HG03432 (cell line): ENCODE measurements around the gene MANF.
"Not testable (repeated sequence)": the region's sequence is repeated elsewhere in the genome, so short reads cannot be mapped to it uniquely, and the experiment has no call there.

Source experiments
- ATAC-seq: cut with Tn5 transposase; IDR thresholded peaks from one replicate; pipeline ENCODE4 v1.9.1; 2021; ENCODE audit warnings: mild to moderate bottlenecking, moderate library complexity; ENCODE audit not compliant: unreplicated experiment

MANF gene

GRCh38 chr3:51384726-51385473 lies at the start of gene MANF:
Gene MANF, plus strand, starts transcription at chr3:51385291. Its CDS starts 52 bp downstream, at chr3:51385343.
- peak; percentile 96 for ATAC-seq

- ATAC-seq = no peak
Measured at GRCh38 chr3:51336261-51336660, 48.8 kb upstream of the MANF start.

- ATAC-seq = no peak
Measured at GRCh38 chr3:51337666-51338065, 47.4 kb upstream of the MANF start.

- no peak for ATAC-seq
Measured at GRCh38 chr3:51338632-51339031, 46.5 kb upstream of the MANF start.

GRCh38 chr3:51340013-51340829 lies 44.9 kb upstream of the MANF start:
- no peak for ATAC-seq

GRCh38 chr3:51340989-51341636 lies 44.0 kb upstream of the MANF start:
- ATAC-seq = no peak

GRCh38 chr3:51343918-51344687 lies 41.0 kb upstream of the MANF start:
- ATAC-seq = no peak

- no peak for ATAC-seq
Measured at GRCh38 chr3:51350751-51351150, 34.3 kb upstream of the MANF start.

- ATAC-seq = no peak
Measured at GRCh38 chr3:51353131-51353530, 32.0 kb upstream of the MANF start.

- ATAC-seq = no peak
Measured at GRCh38 chr3:51353691-51354090, 31.4 kb upstream of the MANF start.

- ATAC-seq = no peak
Measured at GRCh38 chr3:51354172-51354571, 30.9 kb upstream of the MANF start.

- ATAC-seq = no peak
Measured at GRCh38 chr3:51354731-51355615, 30.1 kb upstream of the MANF start.

- ATAC-seq = no peak
Measured at GRCh38 chr3:51355891-51356578, 29.1 kb upstream of the MANF start.

- no peak for ATAC-seq
Measured at GRCh38 chr3:51357856-51358255, 27.2 kb upstream of the MANF start.

GRCh38 chr3:51358981-51359380 lies 26.1 kb upstream of the MANF start:
- no peak for ATAC-seq

- no peak for ATAC-seq
Measured at GRCh38 chr3:51360806-51361205, 24.3 kb upstream of the MANF start.

GRCh38 chr3:51361746-51362145 lies 23.3 kb upstream of the MANF start:
- ATAC-seq = no peak

- no peak for ATAC-seq
Measured at GRCh38 chr3:51362476-51362875, 22.6 kb upstream of the MANF start.

GRCh38 chr3:51368276-51368675 lies 16.8 kb upstream of the MANF start:
- not testable (repeated sequence) for ATAC-seq
